ENCODE measurements around the gene METTL25B. TPM values are rescaled to one million over a fixed set of nuclear protein-coding genes. Genes with fewer than 3 reads are reported as not detected.

METTL25B gene
- total and polyA plus RNA-seq, 10 donors, result 23.2 to 43.8 (median 33.9) TPM

DNA sequence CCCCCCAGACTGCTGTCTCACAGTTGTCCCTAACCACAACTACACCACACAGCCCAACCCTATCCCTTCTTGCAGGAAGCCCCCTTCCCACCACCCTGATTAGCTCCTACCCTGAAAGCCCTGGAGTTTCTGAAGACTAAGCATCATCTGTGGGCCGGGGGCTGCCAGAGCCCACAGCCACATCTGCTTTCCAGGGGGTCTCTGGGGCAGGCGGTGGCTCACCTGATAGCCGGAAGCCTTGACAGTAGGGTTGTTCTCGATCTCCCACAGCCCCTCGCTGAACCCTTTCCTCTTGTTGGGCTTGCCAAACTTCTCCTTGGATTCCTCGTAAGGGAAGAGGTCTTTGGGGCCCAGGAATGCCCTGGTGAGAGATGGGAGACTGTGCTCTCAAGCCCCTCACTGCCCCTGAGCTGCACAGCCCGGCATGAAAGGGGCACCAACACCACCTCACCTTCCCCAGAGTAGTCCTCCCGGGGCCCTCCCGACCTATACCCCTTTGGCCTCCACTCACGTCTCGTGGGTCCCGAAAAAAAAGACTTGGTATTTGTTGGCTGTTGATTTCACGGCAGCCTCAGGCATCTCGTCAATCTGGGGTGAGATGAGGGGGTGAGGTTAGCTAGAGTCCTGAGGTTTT is 16.6 kb downstream of the METTL25B start:
- DNase-seq, result no peak
- intact Hi-C loops (cut with DNase I; ENCODE audit: low total_unique reads), result no loop called here
- Histone ChIP-seq H3K4me1 (peaks cover 44 to 97% (median 68%) of the 10 kb centered on the region in 6 donors), H3K4me3 (no peak overlapping the region), H3K36me3 (peaks cover 0 to 42% (median 30%) of the 10 kb centered on the region in 6 donors), H3K9me3 (no peaks in the 10 kb centered on the region), H3K27me3 (replicated peaks in 1 of 7) (no peaks in the 10 kb centered on the region), H3K27ac (peak overlapping the region in 6 of 8 donors; percentile 4 to 97 (median 95))
- TF ChIP-seq POLR2A (IDR thresholded peaks at IDR 0.05), result no peak
- TF ChIP-seq POLR2AphosphoS5 (IDR thresholded peaks at IDR 0.05), result no peak
- TF ChIP-seq CTCF (IDR thresholded peaks at IDR 0.05 in 8 of 11, conservative IDR thresholded peaks at IDR 0.05 in 3 of 11), result no peak
- 72 to 85% (median 75%) methylated on average over 14 of the region's 14 CpGs for WGBS, 5 donors

DNA sequence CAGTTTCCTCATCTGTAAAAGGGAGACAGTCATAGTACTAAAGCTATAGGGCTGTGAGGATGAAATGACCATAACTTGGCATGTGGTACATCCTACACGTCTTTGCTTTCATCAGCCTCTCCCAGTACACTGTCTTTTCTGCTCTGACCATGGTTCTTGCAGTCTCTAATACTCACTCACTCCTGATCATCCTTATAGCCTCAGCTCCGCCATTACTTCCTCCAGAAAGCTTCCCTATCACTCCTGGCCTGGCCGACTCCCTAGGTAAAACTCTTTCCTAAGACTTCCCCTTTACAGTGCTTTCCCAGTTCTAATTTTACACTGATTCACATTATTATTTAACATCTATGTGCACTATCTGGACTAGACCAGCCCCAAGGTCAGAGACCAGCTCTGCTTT is 17.6 kb downstream of the METTL25B start:
- Histone ChIP-seq H3K9me3 (no peaks in the 10 kb centered on the region), H3K36me3 (peaks cover 0 to 42% (median 30%) of the 10 kb centered on the region in 6 donors), H3K27me3 (replicated peaks in 1 of 7) (no peaks in the 10 kb centered on the region), H3K4me1 (peaks cover 45 to 96% (median 66%) of the 10 kb centered on the region in 6 donors), H3K27ac (peak overlapping the region in 7 of 8 donors; percentile 94 to 97 (median 95)), H3K4me3 (peak overlapping the region in 2 of 8 donors; percentile 96 to 99)
- TF ChIP-seq CTCF (IDR thresholded peaks at IDR 0.05 in 8 of 11, conservative IDR thresholded peaks at IDR 0.05 in 3 of 11) (no peak), POLR2A (IDR thresholded peaks at IDR 0.05) (no peak), POLR2AphosphoS5 (IDR thresholded peaks at IDR 0.05) (no peak)
- intact Hi-C loops (cut with DNase I; ENCODE audit: low total_unique reads), result no loop called here
- no peak for DNase-seq
- WGBS, 5 donors, result 31 to 86% (median 55%) methylated on average over 3 of the region's 3 CpGs

DNA sequence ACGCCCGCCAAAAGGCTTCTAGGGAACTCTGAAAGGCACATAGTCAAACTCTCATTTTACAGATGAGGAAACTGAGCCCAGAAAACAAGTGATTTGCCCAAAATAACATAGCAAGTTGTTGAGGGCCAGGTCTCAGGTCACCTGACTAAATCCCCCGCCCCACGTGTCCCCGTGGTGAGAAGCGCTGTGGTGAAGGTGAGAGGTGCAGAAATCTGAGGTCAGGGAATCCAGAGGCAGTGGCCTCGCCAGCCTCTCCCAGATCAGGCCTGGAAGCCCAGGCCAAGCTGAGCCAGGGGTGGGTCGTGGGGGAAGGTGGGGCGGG is 18.1 kb downstream of the METTL25B start:
- no peaks in the 10 kb centered on the region for H3K27me3 ChIP-seq (replicated peaks in 1 of 7)
- peaks cover 0 to 42% (median 30%) of the 10 kb centered on the region in 6 donors for H3K36me3 ChIP-seq
- no peak for DNase-seq
- 50 to 69% (median 58%) methylated on average over 8 to 9 of the region's 9 CpGs for WGBS, 5 donors
- TF ChIP-seq CTCF (IDR thresholded peaks at IDR 0.05 in 8 of 11, conservative IDR thresholded peaks at IDR 0.05 in 3 of 11), result no peak
- TF ChIP-seq POLR2A (IDR thresholded peaks at IDR 0.05), result no peak
- TF ChIP-seq POLR2AphosphoS5 (IDR thresholded peaks at IDR 0.05), result no peak
- no peaks in the 10 kb centered on the region for H3K9me3 ChIP-seq
- peak overlapping the region; percentile 77 to 97 (median 94) for H3K27ac ChIP-seq
- intact Hi-C loops (cut with DNase I; ENCODE audit: low total_unique reads), result no loop called here
- H3K4me3 ChIP-seq, result peak overlapping the region; percentile 28 to 99 (median 40)
- peaks cover 45 to 93% (median 64%) of the 10 kb centered on the region in 6 donors for H3K4me1 ChIP-seq

- no peaks in the 10 kb centered on the region for H3K27me3 ChIP-seq (replicated peaks in 1 of 7)
- 4 to 9% (median 7%) methylated on average over 12 to 23 of the region's 29 CpGs for WGBS, 5 donors
- H3K4me1 ChIP-seq, result peaks cover 41 to 87% (median 58%) of the 10 kb centered on the region in 6 donors
- intact Hi-C loops (cut with DNase I; ENCODE audit: low total_unique reads), result no loop called here
- DNase-seq, result peak; percentile 90
- TF ChIP-seq POLR2AphosphoS5 (IDR thresholded peaks at IDR 0.05), result peak; percentile 63 to 67 (median 65)
- no peak for TF ChIP-seq POLR2A (IDR thresholded peaks at IDR 0.05)
- no peak for TF ChIP-seq CTCF (IDR thresholded peaks at IDR 0.05 in 8 of 11, conservative IDR thresholded peaks at IDR 0.05 in 3 of 11)
- peak overlapping the region; percentile 87 to 97 (median 94) for H3K27ac ChIP-seq
- H3K9me3 ChIP-seq, result no peaks in the 10 kb centered on the region
- peak overlapping the region; percentile 28 to 99 (median 40) for H3K4me3 ChIP-seq
- H3K36me3 ChIP-seq, result peaks cover 0 to 37% (median 30%) of the 10 kb centered on the region in 6 donors
Measured at GRCh38 chr1:156746728-156747631, 18.7 kb downstream of the METTL25B start.
